IMR-90 (cell line): Measurements from ENCODE around the gene YJEFN3. TPM values are rescaled to one million over a fixed set of nuclear protein-coding genes. Genes with fewer than 3 reads are reported as not detected.

Experiments
- ATAC-seq: fragments of 200-7000 bp; cut with Tn5 transposase; 2 replicates; pipeline ENCODE4 v1.9.1; 2020; ENCODE audit warnings: low read depth, mild to moderate bottlenecking, moderate library complexity
- BruUV-seq: library from RNA; stranded (reverse); fragments of 400-500 nt; replicated peaks from 2 replicates; lab custom pipeline; 2021; lab: Mats Ljungman, UMichigan
- CTCF ChIA-PET: fragments of 300-600 bp; formaldehyde crosslinking; extraction: SDS; loops from one replicate; lab custom pipeline; 2021; ENCODE audit warnings: antibody characterized with exemption; lab: Yijun Ruan, JAX
- POLR2A ChIA-PET: fragments of 300-600 bp; sonication (Branson Sonifier 250); formaldehyde crosslinking; loops from one replicate; lab custom pipeline; 2022; ENCODE audit warnings: antibody characterized with exemption; ENCODE audit not compliant: unreplicated experiment; lab: Charles Lee
- DNase-seq: peaks from one replicate; pipeline ENCODE4 v3.0.0; 2013
- H2AFZ ChIP-seq: replicated peaks from 2 replicates; pipeline ENCODE3; 2013; ENCODE audit warnings: low read length, mild to moderate bottlenecking; ENCODE audit not compliant: poor library complexity
- H2AK5ac ChIP-seq: 2 replicates; pipeline ENCODE4 v1.6.1; 2013; ENCODE audit warnings: low read depth, low read length, inconsistent platforms
- H2AK9ac ChIP-seq: replicated peaks from 2 replicates; pipeline ENCODE3; 2013; ENCODE audit warnings: mild to moderate bottlenecking, low read depth, low read length, moderate library complexity; ENCODE audit not compliant: poor library complexity
- H2BK120ac ChIP-seq: 2 replicates; pipeline ENCODE4 v1.6.1; 2013; ENCODE audit warnings: low read depth, low read length, inconsistent platforms
- H2BK15ac ChIP-seq: 3 replicates; pipeline ENCODE4 v1.6.1; 2013; ENCODE audit warnings: low read depth, low read length, inconsistent platforms
- H2BK20ac ChIP-seq: 2 replicates; pipeline ENCODE4 v1.6.1; 2013; ENCODE audit warnings: low read depth, mild to moderate bottlenecking, inconsistent platforms, low read length, moderate library complexity
- H2BK5ac ChIP-seq: 2 replicates; pipeline ENCODE4 v1.6.1; 2013; ENCODE audit warnings: mild to moderate bottlenecking, low read depth, low read length, inconsistent platforms; ENCODE audit not compliant: poor library complexity, severe bottlenecking
- H3K14ac ChIP-seq: replicated peaks from 2 replicates; pipeline ENCODE4 v1.6.1; 2013; ENCODE audit warnings: low read depth, low read length, inconsistent platforms
- H3K18ac ChIP-seq: 2 replicates; pipeline ENCODE4 v1.6.1; 2013; ENCODE audit warnings: low read depth, low read length, control low read depth
- H3K23ac ChIP-seq: 2 replicates; pipeline ENCODE4 v1.6.1; 2013; ENCODE audit warnings: low read depth, low read length, inconsistent platforms
- H3K27ac ChIP-seq: 2 replicates; pipeline ENCODE4 v1.5.1; 2013; ENCODE audit warnings: mild to moderate bottlenecking, control low read depth, low read length; ENCODE audit not compliant: insufficient read depth
- H3K27me3 ChIP-seq: 2 replicates; pipeline ENCODE4 v1.6.1; 2013; ENCODE audit warnings: low read length; ENCODE audit not compliant: control insufficient read depth, insufficient read depth
- H3K36me3 ChIP-seq: 2 replicates; pipeline ENCODE4 v1.6.1; 2013; ENCODE audit warnings: low read length, mixed read lengths; ENCODE audit not compliant: control insufficient read depth, insufficient read depth
- H3K4ac ChIP-seq: 2 replicates; pipeline ENCODE4 v1.6.1; 2013; ENCODE audit warnings: low read depth, low read length, inconsistent platforms
- H3K4me1 ChIP-seq: 2 replicates; pipeline ENCODE4 v1.6.1; 2013; ENCODE audit warnings: low read length, mixed read lengths; ENCODE audit not compliant: control insufficient read depth, insufficient read depth
- H3K4me2 ChIP-seq: 2 replicates; pipeline ENCODE4 v1.6.1; 2013; ENCODE audit warnings: low read depth, mild to moderate bottlenecking, control low read depth, low read length, moderate library complexity
- H3K4me3 ChIP-seq: 2 replicates; pipeline ENCODE4 v1.5.1; 2013; ENCODE audit warnings: low read depth, mild to moderate bottlenecking, control low read depth, low read length, moderate library complexity; ENCODE audit not compliant: insufficient read depth
- H3K56ac ChIP-seq: 2 replicates; pipeline ENCODE4 v1.6.1; 2013; ENCODE audit warnings: low read length, inconsistent platforms; ENCODE audit not compliant: insufficient read depth; ENCODE audit errors: extremely low read depth
- H3K79me1 ChIP-seq, 2 experiments: 2 replicates each; pipeline ENCODE4 v1.6.1; 2013; ENCODE audit warnings: low read length in 2 of 2, inconsistent platforms in 1 of 2, low read depth in 1 of 2
- H3K9ac ChIP-seq: 2 replicates; pipeline ENCODE4 v1.6.1; 2013; ENCODE audit warnings: low read depth, low read length, control low read depth
- H3K9me1 ChIP-seq: 2 replicates; pipeline ENCODE4 v1.6.1; 2013; ENCODE audit warnings: low read length, inconsistent platforms; ENCODE audit not compliant: insufficient read depth
- H3K9me3 ChIP-seq: 2 replicates; pipeline ENCODE4 v1.6.1; 2013; ENCODE audit warnings: low read length; ENCODE audit not compliant: control insufficient read depth, insufficient read depth
- H4K20me1 ChIP-seq: 2 replicates; pipeline ENCODE4 v1.6.1; 2013; ENCODE audit warnings: low read length, inconsistent platforms; ENCODE audit not compliant: insufficient read depth
- H4K5ac ChIP-seq: 2 replicates; pipeline ENCODE4 v1.6.1; 2013; ENCODE audit warnings: mild to moderate bottlenecking, low read depth, low read length, control low read depth
- H4K8ac ChIP-seq, 2 experiments: 2 replicates each; pipeline ENCODE4 v1.6.1; 2013; ENCODE audit warnings: low read depth in 2 of 2, low read length in 2 of 2, control low read depth in 1 of 2, inconsistent platforms in 1 of 2
- H4K91ac ChIP-seq: 2 replicates; pipeline ENCODE4 v1.6.1; 2013; ENCODE audit warnings: low read depth, low read length, inconsistent platforms; ENCODE audit not compliant: insufficient read depth
- BHLHE40 ChIP-seq: fragments of 150-350 bp; IDR thresholded peaks from 2 replicates; pipeline ENCODE4 v1.6.1; 2016; ENCODE audit warnings: mild to moderate bottlenecking, low read depth, low read length
- CEBPB ChIP-seq: IDR thresholded peaks from 2 replicates; pipeline ENCODE4 v1.6.1; 2012; ENCODE audit warnings: low read depth, low read length, improper control_type of control experiment
- CHD1 ChIP-seq: IDR thresholded peaks from 2 replicates; pipeline ENCODE4 v1.6.1; 2012; ENCODE audit warnings: low read depth, low read length, improper control_type of control experiment
- CTCF ChIP-seq: conservative IDR thresholded peaks from 2 replicates; pipeline ENCODE4 v1.5.1; 2012; ENCODE audit warnings: mild to moderate bottlenecking, low read depth, low read length, improper control_type of control experiment
- FOS ChIP-seq: fragments of 150-350 bp; IDR thresholded peaks from 2 replicates; pipeline ENCODE4 v1.6.1; 2016; ENCODE audit warnings: low read depth, low read length
- MAFK ChIP-seq: IDR thresholded peaks from 2 replicates; pipeline ENCODE4 v1.6.1; 2012; ENCODE audit warnings: low read depth, low read length, improper control_type of control experiment
- MAZ ChIP-seq: IDR thresholded peaks from 2 replicates; pipeline ENCODE4 v1.6.1; 2012; ENCODE audit warnings: low read depth, mild to moderate bottlenecking, low read length, improper control_type of control experiment, moderate library complexity, borderline replicate concordance
- MXI1 ChIP-seq: IDR thresholded peaks from 2 replicates; pipeline ENCODE4 v1.6.1; 2012; ENCODE audit warnings: low read depth, mild to moderate bottlenecking, low read length, moderate library complexity, borderline replicate concordance
- NFE2L2 ChIP-seq: fragments of 150-350 bp; IDR thresholded peaks from 2 replicates; pipeline ENCODE4 v1.6.1; 2016; ENCODE audit warnings: low read depth, mild to moderate bottlenecking, low read length
- POLR2A ChIP-seq: IDR thresholded peaks from 2 replicates; pipeline ENCODE4 v1.6.1; 2012; ENCODE audit warnings: mild to moderate bottlenecking, low read depth, low read length
- RAD21 ChIP-seq: IDR thresholded peaks from 2 replicates; pipeline ENCODE4 v1.6.1; 2012; ENCODE audit warnings: low read length, improper control_type of control experiment
- RCOR1 ChIP-seq: IDR thresholded peaks from 2 replicates; pipeline ENCODE4 v1.6.1; 2012; ENCODE audit warnings: mild to moderate bottlenecking, low read length, improper control_type of control experiment; ENCODE audit not compliant: insufficient replicate concordance
- RFX5 ChIP-seq: IDR thresholded peaks from 2 replicates; pipeline ENCODE4 v1.8.0; 2012; ENCODE audit warnings: low read depth, mild to moderate bottlenecking, low read length, moderate library complexity
- SMC3 ChIP-seq: fragments of 150-350 bp; IDR thresholded peaks from 2 replicates; pipeline ENCODE4 v1.6.1; 2016; ENCODE audit warnings: low read depth, mild to moderate bottlenecking, antibody characterized with exemption, low read length, moderate library complexity
- USF2 ChIP-seq: fragments of 150-350 bp; IDR thresholded peaks from 2 replicates; pipeline ENCODE4 v1.6.1; 2017; ENCODE audit warnings: mild to moderate bottlenecking, antibody characterized with exemption, low read length, low read depth
- WGBS, 2 experiments: methylation state at CpG; one replicate each; pipeline versions ENCODE4 v1.1.5 to v1.1.7; 2013; ENCODE audit warnings: missing lambda C conversion rate in 2 of 2; ENCODE audit not compliant: insufficient read length in 1 of 2; ENCODE audit errors: extremely low coverage in 2 of 2; 5-methylcytosine and 5-hydroxymethylcytosine counted together
- dilution Hi-C: fragments of 300-500 bp; cut with HindIII; formaldehyde crosslinking; loops from one replicate; pipeline ENCODE4 v1.14.3; 2018; ENCODE audit warnings: low sequenced_read_pairs; ENCODE audit not compliant: unreplicated experiment
- in situ Hi-C: fragments of 300-500 bp; cut with MboI; formaldehyde crosslinking; loops from 3 replicates; pipeline ENCODE4 v1.14.3; 2019; ENCODE audit warnings: low sequenced_read_pairs, inconsistent platforms, mixed read lengths
- intact Hi-C: fragments of 100-400 bp; cut with micrococcal nuclease; formaldehyde crosslinking; loops from 2 replicates; pipeline ENCODE4 v1.10.0; 2022
- polyA plus RNA-seq, 3 experiments: library from polyadenylated mRNA; depleted of rRNA; stranded (reverse); fragments of >200 nt; gene quantifications; 2 replicates each; pipeline ENCODE4 v1.2.3, GENCODE V29; 2012; ENCODE audit warnings: low replicate concordance in 1 of 3
- total RNA-seq: library from RNA; depleted of rRNA; stranded (reverse); fragments of >200 nt; gene quantifications from 2 replicates; pipeline ENCODE4 v1.2.3, GENCODE V29; 2012
- TF ChIP-seq, protein P1 (sequence below): fragments of 150-350 bp; IDR thresholded peaks from 2 replicates; pipeline ENCODE4 v1.6.1; 2016; ENCODE audit warnings: low read depth, mild to moderate bottlenecking, low read length, moderate library complexity, borderline replicate concordance

Gene YJEFN3
- total and polyA plus RNA-seq, 2 of the 4 experiments (the other 2 are of a cell fraction): 0.72 to 4.0 TPM

GRCh38 chr19:19505669-19506326 lies 22.9 kb upstream of the YJEFN3 start:
- no peaks in the 10 kb centered on the region; the same call in 1 of the 2 replicates for H4K20me1 ChIP-seq
- H2BK15ac ChIP-seq: no peak overlapping the region
- no peak overlapping the region for H4K91ac ChIP-seq
- H3K9me1 ChIP-seq: peaks cover 3% of the 10 kb centered on the region; the same call in 1 of the 2 replicates
- ATAC-seq (no peak), DNase-seq (no peak)
- no TSS peak for BruUV-seq
- in situ Hi-C loops (no loop called here), dilution Hi-C loops (no loop called here), intact Hi-C loops (no loop called here)
- no peak overlapping the region for H3K4me2 ChIP-seq
- no peak overlapping the region for H2BK5ac ChIP-seq
- H3K23ac ChIP-seq: no peak overlapping the region
- H2AK9ac ChIP-seq: no peak overlapping the region
- H3K4ac ChIP-seq: no peak overlapping the region
- POLR2A ChIA-PET: no interaction called here
- no peak overlapping the region for H2AK5ac ChIP-seq
- TF ChIP-seq MAZ: no peak
- no peak for TF ChIP-seq RAD21
- no peak for TF ChIP-seq MXI1
- no peak for TF ChIP-seq BHLHE40
- no peak for TF ChIP-seq FOS
- no peak for TF ChIP-seq SMC3
- TF ChIP-seq, protein P1, sequence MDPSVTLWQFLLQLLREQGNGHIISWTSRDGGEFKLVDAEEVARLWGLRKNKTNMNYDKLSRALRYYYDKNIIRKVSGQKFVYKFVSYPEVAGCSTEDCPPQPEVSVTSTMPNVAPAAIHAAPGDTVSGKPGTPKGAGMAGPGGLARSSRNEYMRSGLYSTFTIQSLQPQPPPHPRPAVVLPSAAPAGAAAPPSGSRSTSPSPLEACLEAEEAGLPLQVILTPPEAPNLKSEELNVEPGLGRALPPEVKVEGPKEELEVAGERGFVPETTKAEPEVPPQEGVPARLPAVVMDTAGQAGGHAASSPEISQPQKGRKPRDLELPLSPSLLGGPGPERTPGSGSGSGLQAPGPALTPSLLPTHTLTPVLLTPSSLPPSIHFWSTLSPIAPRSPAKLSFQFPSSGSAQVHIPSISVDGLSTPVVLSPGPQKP: no peak
- no peak for TF ChIP-seq MAFK
- TF ChIP-seq RCOR1: no peak
- TF ChIP-seq CTCF: no peak
- TF ChIP-seq RFX5: no peak
- no peak for TF ChIP-seq POLR2A
- no peak for TF ChIP-seq NFE2L2
- TF ChIP-seq CHD1: no peak
- no peak for TF ChIP-seq CEBPB
- TF ChIP-seq USF2: no peak
- no peak overlapping the region for H4K5ac ChIP-seq
- peaks cover 0 to 3% of the 10 kb centered on the region in 2 experiments; a peak in 2 of 4 replicates for H3K79me1 ChIP-seq
- no peak overlapping the region for H2BK120ac ChIP-seq
- H3K4me1 ChIP-seq: no peaks in the 10 kb centered on the region
- no peak overlapping the region for H4K8ac ChIP-seq
- no peak overlapping the region for H2AFZ ChIP-seq
- no peak overlapping the region for H3K56ac ChIP-seq
- no peaks in the 10 kb centered on the region for H3K9me3 ChIP-seq
- no peaks in the 10 kb centered on the region for H3K27me3 ChIP-seq
- 73% methylated on average over 2 of the region's 27 CpGs; no CpG with 5 or more reads in 1 of the 2 experiments for WGBS, 2 experiments
- no peak overlapping the region for H3K9ac ChIP-seq
- no peak overlapping the region for H3K4me3 ChIP-seq
- H3K18ac ChIP-seq: no peak overlapping the region
- no peak overlapping the region for H3K27ac ChIP-seq
- CTCF ChIA-PET: interaction anchor here (0.7 kb wide), 1 partner anchor 146 kb away, joined by 3 read pairs; no protein-coding TSS in a partner anchor
- no peak overlapping the region for H3K14ac ChIP-seq
- no peak overlapping the region for H2BK20ac ChIP-seq
- peaks cover 50% of the 10 kb centered on the region for H3K36me3 ChIP-seq
